ENCODE results near the gene HNRNPC.
"Not testable (repeated sequence)": the region's sequence is repeated elsewhere in the genome, so short reads cannot be mapped to it uniquely, and the experiment has no call there.

HNRNPC gene

DNA sequence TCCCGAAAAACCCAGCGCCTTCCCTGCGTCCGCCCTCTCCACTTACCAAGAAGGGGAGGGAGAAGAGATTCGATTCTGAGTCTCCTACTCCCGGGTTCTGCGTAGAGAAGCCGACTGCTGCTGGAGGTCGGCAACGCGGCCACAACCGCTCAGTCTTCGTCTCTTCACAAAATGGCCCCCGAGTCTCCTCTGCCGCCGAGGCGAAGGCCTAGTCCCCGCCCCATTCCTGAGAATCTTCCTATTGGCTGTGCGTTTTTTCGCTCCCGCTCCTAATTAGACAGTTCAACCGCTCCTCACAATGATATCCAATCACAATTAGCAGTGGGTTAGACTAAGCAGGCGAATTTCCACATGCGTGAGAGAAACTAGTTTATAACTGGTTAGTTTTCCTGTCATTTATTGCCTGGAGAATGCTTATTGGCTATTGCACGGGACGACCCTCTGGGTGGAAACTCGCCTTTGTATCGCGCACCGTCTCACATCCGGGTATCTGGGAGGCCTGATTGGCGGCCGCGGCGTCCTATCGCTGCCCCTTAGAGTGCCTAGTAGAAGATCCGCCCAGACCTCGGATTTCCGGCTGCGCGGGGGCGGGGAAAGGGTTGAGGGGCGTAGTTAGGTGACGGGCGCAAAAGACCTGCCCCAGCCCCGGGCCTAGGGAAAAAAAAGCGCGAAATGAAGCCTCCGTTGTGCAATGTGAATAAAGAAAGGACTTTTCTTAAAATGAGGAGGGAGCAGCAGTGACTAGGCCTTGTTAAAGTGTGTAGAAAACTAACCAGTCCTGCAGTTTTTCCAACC is at the start of gene HNRNPC:
Gene HNRNPC (minus strand): TSS at position 191 of the 795 bp plus-strand sequence. CDS start 35,249 bp downstream, outside the sequence.
- DNase-seq (ENCODE audit: low spot score) (peak; percentile 98), FAIRE-seq (peak; percentile 86)

DNA sequence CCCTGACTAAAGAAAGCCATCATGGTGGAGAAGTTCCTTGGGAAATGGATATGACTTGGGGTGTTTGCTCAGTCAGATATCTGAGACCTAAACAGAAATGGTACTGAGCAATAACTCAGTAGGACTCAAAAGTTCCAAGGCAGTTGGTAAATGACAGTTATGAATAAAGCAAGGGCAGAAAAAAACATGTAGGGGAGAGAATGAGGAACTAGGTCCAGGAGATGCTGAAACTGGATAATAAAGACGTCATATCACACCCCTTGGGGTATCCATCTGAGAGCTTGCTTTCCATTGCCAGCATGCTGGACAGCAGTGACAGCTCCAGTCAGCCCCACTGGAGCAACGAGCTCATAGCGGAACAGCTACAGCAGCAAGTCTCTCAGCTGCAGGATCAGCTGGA is 48.2 kb upstream of the HNRNPC start:
- FAIRE-seq: no peak
- DNase-seq (ENCODE audit: low spot score): no peak

DNA sequence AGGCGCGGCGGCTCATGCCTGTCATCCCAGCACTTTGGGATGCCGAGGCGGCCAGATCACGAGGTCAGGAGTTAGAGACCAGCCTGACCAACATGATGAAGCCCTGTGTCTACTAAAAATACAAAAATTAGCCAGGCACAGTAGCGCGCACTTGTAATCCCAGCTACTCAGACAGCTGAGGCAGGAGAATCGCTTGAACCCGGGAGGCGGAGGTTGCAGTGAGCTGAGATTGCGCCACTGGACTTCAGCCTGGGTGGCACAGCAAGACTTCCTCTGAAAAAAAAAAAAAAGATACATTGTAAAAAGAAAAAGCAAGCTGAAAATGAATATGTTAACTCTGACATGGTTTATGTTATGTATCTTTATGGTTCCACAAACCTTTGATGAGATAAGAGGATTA is 44.3 kb upstream of the HNRNPC start:
- FAIRE-seq (no peak), DNase-seq (ENCODE audit: low spot score) (no peak)

DNA sequence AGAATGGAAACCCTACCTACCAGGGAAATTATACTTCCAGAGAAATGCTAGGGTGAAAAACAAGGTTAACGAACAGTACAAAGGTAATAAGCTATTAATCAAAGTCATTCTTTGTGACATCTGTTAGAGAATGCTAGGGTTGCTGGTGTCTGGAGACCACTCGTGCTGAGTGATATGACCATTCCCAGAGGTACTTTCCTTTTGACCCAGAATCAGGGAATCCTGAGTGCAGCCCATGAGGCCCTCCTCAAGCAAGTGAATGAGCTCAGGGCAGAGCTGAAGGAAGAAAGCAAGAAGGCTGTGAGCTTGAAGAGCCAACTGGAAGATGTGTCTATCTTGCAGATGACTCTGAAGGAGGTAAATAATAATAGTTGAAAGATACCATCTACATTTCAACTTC is 42.4 kb upstream of the HNRNPC start:
- DNase-seq (ENCODE audit: low spot score): no peak
- FAIRE-seq: no peak

DNA sequence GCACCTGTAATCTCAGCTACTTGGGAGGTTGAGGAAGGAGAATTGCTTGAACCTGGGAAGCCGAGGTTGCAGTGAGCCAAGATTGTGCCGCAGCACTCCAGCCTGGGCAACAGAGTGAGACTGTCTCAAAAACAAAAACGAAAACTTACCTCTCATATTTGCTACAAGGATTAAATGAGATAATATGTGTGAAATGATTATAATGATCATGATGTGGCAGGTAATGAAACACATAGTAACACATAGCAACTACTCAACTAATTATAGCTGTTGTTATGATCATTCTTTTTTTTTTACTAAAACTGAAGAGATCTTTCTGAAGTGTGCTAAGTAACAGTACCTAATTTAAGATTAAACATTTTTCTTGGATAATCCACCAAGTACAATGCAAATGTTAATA is 40.7 kb upstream of the HNRNPC start:
- no peak for FAIRE-seq
- DNase-seq (ENCODE audit: low spot score): no peak

DNA sequence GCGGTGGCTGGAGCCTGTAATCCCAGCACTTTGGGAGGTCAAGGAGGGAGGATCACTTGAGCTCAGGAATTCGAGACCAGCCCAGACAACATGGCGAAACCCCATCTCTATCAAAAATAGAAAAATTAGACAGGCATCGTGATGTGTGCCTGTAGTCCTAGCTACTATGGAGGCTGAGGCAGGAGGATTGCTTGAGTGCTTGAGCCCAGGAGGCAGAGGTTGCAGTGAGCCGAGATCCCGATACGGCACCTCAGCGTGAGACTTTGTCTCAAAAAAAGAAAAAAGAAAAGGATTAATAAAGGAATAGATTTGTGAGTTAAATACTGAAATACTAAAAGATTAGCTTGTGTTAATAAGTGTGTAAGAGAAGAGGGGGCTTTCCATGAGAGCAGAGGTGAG is 40.0 kb upstream of the HNRNPC start:
- FAIRE-seq (no peak), DNase-seq (ENCODE audit: low spot score) (no peak)

DNA sequence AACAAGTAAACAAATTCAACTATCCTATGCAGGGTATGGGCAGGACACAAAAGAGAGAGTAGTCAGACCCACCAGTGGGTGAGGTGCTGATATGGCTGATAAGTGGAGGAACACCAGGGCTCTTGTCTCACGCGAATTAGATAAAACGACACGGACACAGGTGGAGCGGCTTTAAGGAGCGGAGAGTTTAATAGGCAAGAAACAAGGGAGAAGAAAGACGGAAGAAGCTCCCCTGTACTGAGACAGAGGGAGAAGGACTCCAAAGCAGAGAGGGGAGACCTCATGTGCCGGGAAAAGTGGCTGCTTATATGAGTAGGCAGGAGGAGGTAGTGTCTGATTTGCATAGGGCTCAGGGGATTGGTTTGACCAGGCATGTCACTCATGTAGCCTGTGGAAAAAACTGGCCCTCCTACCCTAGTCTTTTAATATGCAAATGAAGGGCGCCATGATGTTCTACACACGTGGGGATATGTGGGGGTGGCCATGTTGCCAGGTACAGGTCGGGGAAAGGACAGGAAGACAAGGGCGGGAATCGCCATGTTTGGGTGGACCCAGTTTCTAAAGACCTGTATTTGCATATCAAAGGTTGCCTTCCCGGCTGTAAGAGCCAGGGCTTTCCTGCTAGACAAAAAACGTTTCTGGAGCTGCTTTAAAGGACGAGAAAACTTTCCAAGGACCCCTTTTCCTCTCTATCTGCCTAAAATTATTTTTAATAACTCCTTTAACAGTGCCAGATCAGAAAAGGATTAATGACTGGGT is 39.4 kb upstream of the HNRNPC start:
- FAIRE-seq: no peak

DNA sequence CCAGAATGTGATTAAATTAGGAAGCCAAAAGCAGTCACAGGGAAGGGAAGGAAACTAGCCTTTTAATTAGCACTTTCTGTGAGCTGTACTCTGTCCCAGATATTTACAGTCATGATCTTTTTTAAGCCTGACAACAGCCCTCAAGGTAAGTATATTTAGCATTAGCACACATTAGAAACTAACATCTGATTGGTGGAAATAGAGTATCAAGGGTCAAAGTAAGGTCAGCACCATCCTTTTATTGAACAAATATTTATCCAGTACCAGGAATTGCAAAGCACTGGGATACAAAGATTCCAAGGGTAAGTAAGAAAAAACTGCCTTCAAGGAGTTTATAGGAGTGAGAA is 38.9 kb upstream of the HNRNPC start:
- DNase-seq (ENCODE audit: low spot score) (no peak), FAIRE-seq (no peak)

More for the DNA sequence above, 39.4 kb upstream of the HNRNPC start:
- no peak for DNase-seq (ENCODE audit: low spot score)

DNA sequence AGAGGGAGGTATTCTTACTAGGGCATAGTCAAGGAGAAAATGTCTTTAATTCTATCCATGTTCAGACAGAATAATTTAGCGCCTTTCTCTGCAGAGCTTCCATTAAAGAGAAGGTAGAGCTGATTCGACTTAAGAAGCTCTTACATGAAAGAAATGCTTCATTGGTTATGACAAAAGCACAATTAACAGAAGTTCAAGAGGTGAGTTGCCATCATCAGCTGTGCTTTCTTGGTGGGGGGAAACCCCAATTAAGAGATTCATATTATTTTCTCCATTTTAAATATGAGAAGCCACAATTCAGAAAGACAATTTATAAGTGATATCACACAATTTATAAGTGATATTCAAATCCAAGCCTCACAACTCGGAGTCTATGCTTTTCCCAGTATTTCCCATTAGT is 38.4 kb upstream of the HNRNPC start:
- no peak for DNase-seq (ENCODE audit: low spot score)
- no peak for FAIRE-seq

DNA sequence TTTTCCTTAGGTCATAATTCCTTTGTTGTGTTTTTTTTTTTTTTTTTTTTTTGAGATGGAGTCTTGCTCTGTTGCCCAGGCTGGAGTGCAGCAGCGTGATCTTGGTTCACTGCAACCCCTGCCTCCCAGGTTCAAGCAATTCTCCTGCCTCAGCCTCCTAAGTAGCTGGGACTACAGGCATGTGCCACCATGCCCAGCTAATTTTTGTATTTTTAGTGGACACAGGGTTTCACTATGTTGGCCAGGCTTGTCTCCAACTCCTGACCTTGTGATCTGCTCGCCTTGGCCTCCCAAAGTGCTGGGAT is 33.5 kb upstream of the HNRNPC start:
- DNase-seq (ENCODE audit: low spot score); FAIRE-seq: not testable (repeated sequence)

DNA sequence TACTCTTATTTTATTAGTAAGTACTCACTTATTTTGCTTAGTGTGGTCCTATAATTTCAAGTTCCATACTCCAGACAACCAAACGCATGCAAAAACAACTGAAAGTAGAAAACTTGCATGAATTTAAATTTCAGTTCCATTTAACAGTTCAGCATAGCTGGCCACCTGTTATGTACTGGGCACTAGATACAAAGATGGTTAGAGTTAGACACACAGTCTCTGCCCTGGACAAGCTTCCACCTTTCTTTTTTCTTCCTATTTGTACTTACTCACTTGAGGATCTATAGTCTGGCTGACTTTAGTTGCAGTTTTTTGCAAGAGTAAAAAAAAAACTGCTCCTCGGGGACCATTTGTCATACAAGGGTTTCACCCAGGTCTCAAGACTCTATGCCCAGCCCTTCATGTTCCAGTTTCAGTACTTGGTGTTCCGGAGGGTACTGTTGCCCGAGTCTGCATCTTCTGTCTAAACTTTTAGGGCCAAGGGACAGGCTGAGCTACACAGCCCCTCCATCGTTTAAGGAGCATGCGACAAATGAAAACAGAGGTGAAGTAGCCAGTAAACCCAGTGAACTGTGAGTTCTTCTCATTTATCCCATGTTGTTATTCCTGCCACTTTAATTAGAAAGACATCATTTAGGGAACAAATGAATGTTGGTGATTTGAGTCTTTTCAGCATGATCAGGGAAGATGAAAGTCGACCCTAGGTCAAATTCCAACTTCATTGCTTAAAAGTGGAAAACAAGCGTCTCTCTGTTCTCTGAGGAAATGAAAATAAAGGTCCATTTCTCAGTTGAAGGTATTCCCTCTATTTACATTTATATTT is 33.0 kb upstream of the HNRNPC start:
- no peak for FAIRE-seq

DNA sequence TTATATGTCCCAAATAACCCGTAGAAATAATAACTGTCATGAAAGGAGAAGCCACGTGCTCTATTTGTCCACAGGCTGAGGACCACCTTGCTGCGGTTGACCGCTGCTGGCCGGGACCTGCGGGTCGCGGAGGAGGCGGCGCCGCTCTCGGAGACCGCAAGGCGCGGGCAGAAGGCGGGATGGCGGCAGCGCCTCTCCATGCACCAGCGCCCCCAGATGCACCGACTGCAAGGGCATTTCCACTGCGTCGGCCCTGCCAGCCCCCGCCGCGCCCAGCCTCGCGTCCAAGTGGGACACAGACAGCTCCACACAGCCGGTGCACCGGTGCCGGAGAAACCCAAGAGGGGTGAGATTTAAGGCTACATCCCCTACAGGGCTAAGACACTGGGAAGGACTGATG is 31.6 kb upstream of the HNRNPC start:
- DNase-seq (ENCODE audit: low spot score) (no peak), FAIRE-seq (no peak)

More for the DNA sequence above, 33.0 kb upstream of the HNRNPC start:
- no peak for DNase-seq (ENCODE audit: low spot score)

DNA sequence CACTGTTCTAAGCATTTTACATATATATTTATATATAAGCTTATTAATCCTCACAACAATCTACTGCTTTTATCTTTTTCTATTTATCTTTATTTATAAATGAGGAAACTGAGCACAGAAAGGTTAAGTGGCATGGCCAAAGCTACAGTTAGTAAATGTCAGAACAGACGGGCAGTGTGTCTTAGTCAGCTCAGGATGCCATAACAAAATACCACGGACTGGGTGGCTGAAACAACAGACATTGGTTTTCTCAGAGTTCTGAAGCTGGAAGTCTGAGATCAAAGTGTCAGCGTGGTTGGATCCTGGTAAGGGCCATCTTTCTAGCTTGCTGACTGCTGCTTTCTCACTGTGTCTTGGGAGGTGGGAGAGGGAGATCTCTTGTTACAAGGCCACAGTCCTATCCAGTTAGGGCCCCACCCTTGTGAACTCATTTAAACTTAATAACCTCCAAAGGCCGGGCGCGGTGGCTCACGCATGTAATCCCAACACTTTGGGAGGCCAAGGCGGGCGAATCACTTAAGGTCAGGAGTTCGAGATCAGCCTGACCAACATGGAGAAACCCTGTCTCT is 30.4 kb upstream of the HNRNPC start:
- FAIRE-seq (no peak), DNase-seq (ENCODE audit: low spot score) (no peak)

DNA sequence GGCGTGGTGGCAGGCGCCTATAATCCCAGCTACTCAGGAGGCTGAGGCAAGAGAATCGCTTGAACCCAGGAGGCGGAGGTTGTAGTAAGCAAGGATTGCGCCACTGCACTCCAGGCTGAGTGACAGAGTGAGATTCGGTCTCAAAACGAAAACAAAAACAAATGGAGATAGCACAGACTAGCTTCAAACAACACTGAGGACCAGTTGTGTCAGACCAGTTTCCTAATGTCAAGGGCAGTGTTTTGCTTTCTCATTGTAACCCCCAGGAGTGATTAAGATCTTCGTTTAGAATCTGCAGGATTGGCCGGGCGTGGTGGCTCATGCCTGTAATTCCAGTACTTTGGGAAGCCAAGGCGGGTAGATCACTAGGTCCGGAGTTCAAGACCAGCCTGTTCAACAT is 29.1 kb upstream of the HNRNPC start:
- FAIRE-seq (no peak), DNase-seq (ENCODE audit: low spot score) (no peak)

DNA sequence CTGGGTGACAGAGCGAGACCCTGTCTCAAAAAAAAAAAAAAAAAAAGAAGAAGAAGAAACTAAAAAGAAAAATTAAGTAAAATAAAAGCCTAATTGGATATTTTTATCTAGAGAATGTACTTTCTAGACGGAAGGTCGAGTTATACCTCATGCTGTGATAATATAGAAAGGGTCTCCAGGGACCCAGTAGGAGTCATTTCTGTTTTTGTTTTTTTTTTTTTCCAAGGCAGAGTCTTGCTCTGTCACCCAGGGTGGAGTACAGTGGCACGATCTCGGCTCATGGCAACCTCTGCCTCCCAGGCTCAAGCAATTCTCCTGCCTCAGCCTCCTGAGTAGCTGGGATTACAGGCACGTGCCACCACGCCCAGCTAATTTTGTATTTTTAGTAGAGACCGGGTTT is 24.8 kb upstream of the HNRNPC start:
- FAIRE-seq; DNase-seq (ENCODE audit: low spot score): not testable (repeated sequence)

DNA sequence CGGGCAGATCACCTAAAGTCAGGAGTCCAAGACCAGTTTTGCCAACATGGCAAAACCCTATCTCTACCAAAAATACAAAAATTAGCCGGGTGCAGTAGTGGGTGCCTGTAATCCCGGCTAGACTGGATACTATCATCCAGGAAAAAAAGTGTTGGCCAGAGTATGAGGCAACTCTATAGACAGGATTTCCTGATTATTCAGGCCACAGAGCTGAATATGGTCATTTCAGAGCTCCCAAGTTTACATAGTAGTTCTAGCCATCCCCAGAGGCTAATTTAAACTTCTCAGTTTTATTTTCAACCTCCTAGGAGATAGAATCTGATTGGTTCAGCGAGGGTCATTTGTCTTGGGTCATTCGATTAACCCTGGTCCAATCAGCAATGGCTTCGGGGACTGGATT is 17.9 kb upstream of the HNRNPC start:
- DNase-seq (ENCODE audit: low spot score): no peak
- FAIRE-seq: no peak

DNA sequence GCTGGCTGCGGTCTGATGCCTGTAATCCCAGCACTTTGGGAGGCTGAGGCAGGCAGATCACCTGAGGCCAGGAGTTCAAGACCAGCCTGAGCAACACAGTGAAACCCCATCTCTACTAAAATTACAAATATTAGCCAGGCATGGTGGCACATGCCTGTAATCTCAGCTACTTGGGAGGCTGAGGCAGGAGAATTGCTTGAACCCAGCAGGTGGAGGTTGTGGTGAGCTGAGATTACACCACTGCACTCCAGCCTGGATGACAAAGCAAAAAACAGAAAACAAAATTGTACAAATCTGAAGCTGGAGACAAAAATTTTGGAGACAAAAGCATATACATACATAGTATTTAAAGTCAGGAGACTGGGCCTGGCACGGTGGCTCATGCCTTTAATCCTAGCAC is 17.3 kb upstream of the HNRNPC start:
- FAIRE-seq; DNase-seq (ENCODE audit: low spot score): not testable (repeated sequence)

DNA sequence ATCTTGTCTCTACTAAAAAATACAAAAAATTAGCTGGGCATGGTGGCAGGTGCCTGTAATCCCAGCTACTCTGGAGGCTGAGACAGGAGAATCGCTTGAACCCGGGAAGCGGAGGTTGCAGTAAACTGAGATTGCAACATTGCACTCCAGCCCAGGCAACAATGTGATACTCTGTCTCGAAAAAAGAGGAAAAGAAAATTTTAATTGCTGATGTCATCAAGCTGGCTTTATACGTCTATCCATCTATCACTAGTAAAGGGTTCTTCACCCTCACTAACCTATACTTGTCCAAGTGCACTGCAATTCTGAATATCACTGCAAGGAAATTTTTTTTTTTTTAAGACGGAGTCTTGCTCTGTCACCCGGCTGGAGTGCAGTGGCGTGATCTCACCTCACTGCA is 12.7 kb upstream of the HNRNPC start:
- DNase-seq (ENCODE audit: low spot score); FAIRE-seq: not testable (repeated sequence)

DNA sequence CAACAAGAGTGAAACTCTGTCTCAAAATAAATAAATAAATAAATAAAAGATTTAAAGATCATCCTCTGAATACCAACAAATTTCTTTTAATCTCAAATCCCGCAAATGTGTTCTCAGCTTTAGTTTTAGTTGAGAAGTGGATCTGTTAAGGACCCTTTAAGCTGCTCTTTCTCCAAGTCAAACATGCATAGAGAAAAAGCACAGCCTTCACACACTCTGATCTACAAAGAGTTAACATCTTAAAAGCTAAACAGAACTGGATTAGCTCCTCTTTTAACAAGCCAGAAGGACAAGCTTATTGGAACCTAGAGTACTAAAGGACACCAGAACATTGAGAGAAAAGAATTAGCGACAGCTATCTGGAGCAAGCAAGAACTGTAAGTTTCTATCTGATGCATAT is 10.5 kb upstream of the HNRNPC start, which contains the start of gene RPGRIP1:
Gene RPGRIP1 (plus strand): TSS at position 301 of the 400 bp plus-strand sequence. CDS start 7,894 bp downstream, outside the sequence.
- DNase-seq (ENCODE audit: low spot score) (no peak), FAIRE-seq (no peak)

DNA sequence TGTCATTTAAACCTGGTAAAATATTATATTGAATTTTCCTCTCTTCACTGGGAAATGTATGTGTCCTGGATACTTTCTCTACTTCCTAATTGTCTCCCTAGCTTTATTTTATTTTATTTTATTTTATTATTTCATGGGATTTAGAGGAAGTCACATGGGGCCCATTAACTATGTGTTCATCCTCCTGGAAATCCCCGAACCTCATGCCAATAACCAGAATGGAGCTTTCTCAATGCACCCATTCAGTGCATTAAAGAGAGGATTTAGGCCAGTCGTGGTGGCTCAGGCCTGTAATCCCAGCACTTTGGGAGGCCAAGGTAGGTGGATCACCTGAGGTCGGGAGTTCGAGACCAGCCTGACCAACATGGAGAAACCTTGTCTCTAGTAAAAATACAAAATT is 9.4 kb upstream of the HNRNPC start:
- DNase-seq (ENCODE audit: low spot score): no peak
- no peak for FAIRE-seq

DNA sequence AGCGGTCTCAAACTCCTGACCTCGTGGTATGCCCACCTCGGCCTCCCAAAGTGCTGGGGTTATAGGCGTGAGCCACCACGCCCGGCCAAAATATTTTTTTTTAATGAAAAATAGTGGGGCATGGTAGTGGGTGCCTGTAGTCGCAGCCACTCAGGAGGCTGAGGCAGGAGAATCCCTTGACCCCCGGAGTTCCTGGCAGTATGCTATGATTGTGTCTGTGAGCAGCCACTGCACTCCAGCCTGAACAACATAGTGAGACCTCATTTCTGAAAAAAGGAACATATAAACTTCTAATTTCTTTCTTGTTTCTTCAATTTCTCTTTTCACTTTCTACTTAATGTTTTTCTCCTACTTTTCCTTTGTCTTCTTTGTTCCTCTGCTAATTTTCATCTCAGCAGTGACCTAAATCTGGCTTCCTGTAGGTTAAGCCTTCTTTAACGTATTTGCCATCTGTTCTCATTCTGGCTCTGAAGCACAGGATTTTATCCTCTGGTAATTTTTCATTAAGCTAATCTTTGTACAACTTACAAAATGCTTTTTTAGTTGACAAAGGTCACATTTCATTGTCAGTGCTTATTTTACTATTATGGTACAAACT is 6.1 kb upstream of the HNRNPC start:
- DNase-seq (ENCODE audit: low spot score) (no peak), FAIRE-seq (no peak)
